Gastroesophageal sphincter (tissue), 4 donors: ENCODE measurements around the gene DNA2. TPM values are rescaled to one million over a fixed set of nuclear protein-coding genes. Genes with fewer than 3 reads are reported as not detected.
A peak's percentile ranks its signal among the peaks of the same experiment; 100 is the strongest.

Experiments
- ATAC-seq: fragments of 150-250 bp; one replicate; pipeline ENCODE4 v1.9.1; 2016; ENCODE audit warnings: mild to moderate bottlenecking, moderate library complexity
- H3K27ac ChIP-seq, 4 donors: fragments of 200-600 bp; sonication (generic) in 3 of 4; 1 replicate in 3 of 4; 2 replicates in 1 of 4; pipeline ENCODE4 v1.5.1; 2016 to 2019
- H3K27me3 ChIP-seq: fragments of 200-600 bp; sonication (generic); one replicate; pipeline ENCODE4 v1.5.1; 2019
- H3K36me3 ChIP-seq, 2 donors: fragments of 200-600 bp; sonication (generic); one replicate each; pipeline ENCODE4 v1.5.1; 2019; ENCODE audit warnings: control low read depth in 1 of 2
- H3K4me1 ChIP-seq, 3 donors: fragments of 200-600 bp; sonication (generic); 1 replicate in 2 of 3; 2 replicates in 1 of 3; pipeline ENCODE4 v1.5.1; 2016 to 2019; ENCODE audit warnings: control low read depth in 2 of 3
- H3K4me3 ChIP-seq, 2 donors: fragments of 200-600 bp; sonication (generic); one replicate each; pipeline ENCODE4 v1.5.1; 2019; ENCODE audit warnings: mild to moderate bottlenecking in 1 of 2, moderate library complexity in 1 of 2
- H3K9me3 ChIP-seq, 3 donors: fragments of 200-600 bp; sonication (generic); one replicate each; pipeline ENCODE4 v1.5.1; 2017 to 2019; ENCODE audit warnings: control low read depth in 2 of 3
- EP300 ChIP-seq: sonication (generic); formaldehyde crosslinking; IDR thresholded peaks from one replicate; pipeline ENCODE4 v1.6.1; 2017; ENCODE audit warnings: antibody characterized with exemption, mild to moderate bottlenecking
- POLR2A ChIP-seq, 2 donors: fragments of 450-650 bp; IDR thresholded peaks; one replicate each; pipeline ENCODE4 v1.6.1; 2017; ENCODE audit warnings: antibody characterized with exemption in 2 of 2, mild to moderate bottlenecking in 2 of 2, moderate library complexity in 1 of 2
- POLR2AphosphoS5 ChIP-seq: sonication (generic); formaldehyde crosslinking; IDR thresholded peaks from one replicate; pipeline ENCODE4 v1.6.1; 2017; ENCODE audit warnings: antibody characterized with exemption
- WGBS, 2 donors: methylation state at CpG; one replicate each; pipeline ENCODE4 v1.1.5; 2018; ENCODE audit warnings: low coverage in 1 of 2; 5-methylcytosine and 5-hydroxymethylcytosine counted together
- total RNA-seq, 4 donors: library from RNA; depleted of rRNA; stranded (reverse); fragments of >200 nt; gene quantifications; one replicate each; pipeline ENCODE4 v1.1.0, GENCODE V29; 2016
- TF ChIP-seq, protein P1 (sequence below), 4 experiments: fragments of 200-600 bp in 2 of 4; fragments of 450-650 bp in 2 of 4; sonication (generic) in 1 of 4; IDR thresholded peaks; one replicate each; pipeline ENCODE4 v1.5.1; 2017 to 2019; ENCODE audit warnings: antibody characterized with exemption in 4 of 4, mild to moderate bottlenecking in 2 of 4, moderate library complexity in 2 of 4

Gene DNA2
- total RNA-seq, 4 donors from 2014 or later, result 0.85 to 3.0 (median 2.1) TPM

DNA sequence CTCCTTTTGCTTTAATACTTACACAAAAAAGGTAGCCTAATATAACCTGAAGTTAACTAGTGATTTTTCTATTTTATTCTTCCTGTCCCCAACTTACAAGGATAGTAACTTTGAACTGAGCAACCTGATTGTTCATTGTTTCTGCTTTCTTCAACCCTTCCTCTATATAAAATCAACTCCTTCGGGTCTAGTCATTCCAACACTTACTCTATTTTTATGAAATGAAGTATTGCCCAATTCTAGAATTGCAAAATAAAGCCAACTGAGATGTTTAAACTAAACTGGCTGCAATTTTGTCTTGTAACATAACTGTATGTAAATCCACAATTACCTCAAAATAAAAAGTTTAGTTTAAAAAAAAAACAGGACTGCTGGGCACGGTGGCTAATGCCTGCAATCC is 20.3 kb upstream of the DNA2 start:
- no peak for ATAC-seq
- Histone ChIP-seq H3K27ac (no peak overlapping the region), H3K9me3 (no peaks in the 10 kb centered on the region), H3K36me3 (peaks cover 0 to 96% of the 10 kb centered on the region in 2 donors), H3K4me3 (no peak overlapping the region), H3K4me1 (no peaks in the 10 kb centered on the region), H3K27me3 (no peaks in the 10 kb centered on the region)
- 90 to 93% methylated on average over 2 of the region's 2 CpGs for WGBS, 2 donors
- TF ChIP-seq, protein P1, sequence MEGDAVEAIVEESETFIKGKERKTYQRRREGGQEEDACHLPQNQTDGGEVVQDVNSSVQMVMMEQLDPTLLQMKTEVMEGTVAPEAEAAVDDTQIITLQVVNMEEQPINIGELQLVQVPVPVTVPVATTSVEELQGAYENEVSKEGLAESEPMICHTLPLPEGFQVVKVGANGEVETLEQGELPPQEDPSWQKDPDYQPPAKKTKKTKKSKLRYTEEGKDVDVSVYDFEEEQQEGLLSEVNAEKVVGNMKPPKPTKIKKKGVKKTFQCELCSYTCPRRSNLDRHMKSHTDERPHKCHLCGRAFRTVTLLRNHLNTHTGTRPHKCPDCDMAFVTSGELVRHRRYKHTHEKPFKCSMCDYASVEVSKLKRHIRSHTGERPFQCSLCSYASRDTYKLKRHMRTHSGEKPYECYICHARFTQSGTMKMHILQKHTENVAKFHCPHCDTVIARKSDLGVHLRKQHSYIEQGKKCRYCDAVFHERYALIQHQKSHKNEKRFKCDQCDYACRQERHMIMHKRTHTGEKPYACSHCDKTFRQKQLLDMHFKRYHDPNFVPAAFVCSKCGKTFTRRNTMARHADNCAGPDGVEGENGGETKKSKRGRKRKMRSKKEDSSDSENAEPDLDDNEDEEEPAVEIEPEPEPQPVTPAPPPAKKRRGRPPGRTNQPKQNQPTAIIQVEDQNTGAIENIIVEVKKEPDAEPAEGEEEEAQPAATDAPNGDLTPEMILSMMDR (IDR thresholded peaks at IDR 0.05), result no peak
- no peak for TF ChIP-seq POLR2A (IDR thresholded peaks at IDR 0.05)
- TF ChIP-seq EP300, result no peak
- TF ChIP-seq POLR2AphosphoS5, result no peak

DNA sequence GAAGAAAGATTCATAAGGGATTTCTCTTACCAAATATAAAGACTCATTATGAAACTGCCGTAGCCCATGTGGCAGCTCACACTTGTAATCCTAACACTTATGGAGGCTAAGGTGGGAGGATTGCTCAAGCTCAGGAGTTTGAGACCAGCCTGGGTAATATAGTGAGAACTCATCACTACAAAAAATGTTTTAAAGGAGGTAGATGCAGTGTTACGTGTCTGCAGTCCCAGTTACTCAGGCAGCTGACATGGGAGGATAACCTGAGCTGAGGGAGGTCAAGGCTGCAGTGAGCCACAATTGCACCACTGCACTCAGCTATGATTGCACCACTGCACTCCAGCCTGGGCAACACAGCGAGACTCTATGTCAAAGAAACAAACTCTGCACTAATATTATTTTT is 18.1 kb upstream of the DNA2 start:
- WGBS, 2 donors, result 83 to 87% methylated on average over 3 of the region's 3 CpGs
- H3K36me3 ChIP-seq, result peaks cover 0 to 98% of the 10 kb centered on the region in 2 donors
- ATAC-seq, result no peak
- TF ChIP-seq POLR2AphosphoS5 (no peak), POLR2A (IDR thresholded peaks at IDR 0.05) (no peak), EP300 (no peak)
- TF ChIP-seq, protein P1 (IDR thresholded peaks at IDR 0.05), result no peak
- H3K9me3 ChIP-seq, result no peaks in the 10 kb centered on the region
- no peak overlapping the region for H3K4me3 ChIP-seq
- no peaks in the 10 kb centered on the region for H3K4me1 ChIP-seq
- H3K27me3 ChIP-seq, result no peaks in the 10 kb centered on the region
- no peak overlapping the region for H3K27ac ChIP-seq

DNA sequence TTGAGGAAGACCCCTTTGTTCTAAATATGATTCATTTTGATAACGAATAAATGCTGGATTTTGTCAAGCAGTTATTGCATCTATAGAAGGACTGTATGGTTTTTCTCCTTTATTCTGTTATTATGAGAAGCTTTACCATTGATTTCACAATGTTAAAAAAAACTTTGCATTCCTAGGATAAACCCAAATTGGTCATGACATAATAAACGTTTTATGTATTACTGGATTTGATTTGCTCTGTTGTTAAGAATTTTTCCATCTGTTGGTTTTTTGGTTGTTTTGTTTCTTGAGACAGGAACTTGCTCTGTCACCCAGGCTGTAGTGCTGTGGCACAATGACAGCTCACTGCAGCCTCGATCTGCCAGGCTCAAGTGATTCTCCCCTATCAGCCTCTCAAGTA is 2.2 kb upstream of the DNA2 start:
- Histone ChIP-seq H3K27me3 (no peaks in the 10 kb centered on the region), H3K9me3 (no peaks in the 10 kb centered on the region), H3K4me3 (no peak overlapping the region), H3K4me1 (peaks cover 5 to 19% (median 5%) of the 10 kb centered on the region in 3 donors), H3K36me3 (peaks cover 0 to 8% of the 10 kb centered on the region in 2 donors), H3K27ac (no peak overlapping the region)
- ATAC-seq, result no peak
- WGBS, 2 donors, result 43 to 63% methylated on average over 3 of the region's 3 CpGs
- TF ChIP-seq EP300 (no peak), POLR2A (IDR thresholded peaks at IDR 0.05) (no peak), POLR2AphosphoS5 (no peak)
- TF ChIP-seq, protein P1 (IDR thresholded peaks at IDR 0.05), result no peak

DNA sequence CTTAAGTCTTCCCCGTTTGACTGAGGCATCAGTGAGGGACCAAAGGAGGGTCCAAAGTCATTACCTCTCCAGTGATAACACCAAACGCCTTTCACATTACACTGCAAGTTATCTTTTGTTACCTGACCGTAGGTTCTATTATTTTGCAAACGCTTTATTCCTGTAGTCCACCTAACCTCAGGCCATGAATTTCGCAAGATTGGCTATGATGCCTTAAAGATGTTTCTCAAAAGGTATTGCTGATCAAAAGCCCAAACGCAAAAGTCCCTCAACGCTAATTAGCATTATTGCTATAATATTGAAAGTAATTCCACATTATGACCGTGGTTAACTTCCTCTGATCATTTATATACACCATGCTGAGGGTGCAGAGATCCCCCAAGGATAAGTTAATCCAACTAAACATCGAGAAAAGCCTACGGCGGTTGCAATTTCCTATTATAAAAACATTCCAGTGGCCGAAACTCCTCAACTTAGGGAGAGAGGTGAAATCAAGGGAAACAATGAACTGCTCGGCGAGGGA is 649 bp downstream of the DNA2 start:
- no peak for ATAC-seq
- 1 to 4% methylated on average over 12 to 14 of the region's 14 CpGs for WGBS, 2 donors
- Histone ChIP-seq H3K4me3 (peak overlapping the region; percentile 65 to 80), H3K27ac (peak overlapping the region in 2 of 4 donors; percentile 31 to 78), H3K4me1 (peaks cover 5 to 19% (median 5%) of the 10 kb centered on the region in 3 donors), H3K27me3 (no peaks in the 10 kb centered on the region), H3K9me3 (no peaks in the 10 kb centered on the region), H3K36me3 (no peaks in the 10 kb centered on the region)
- TF ChIP-seq POLR2AphosphoS5 (no peak), POLR2A (IDR thresholded peaks at IDR 0.05) (no peak), EP300 (no peak)
- TF ChIP-seq, protein P1 (IDR thresholded peaks at IDR 0.05), result no peak

DNA sequence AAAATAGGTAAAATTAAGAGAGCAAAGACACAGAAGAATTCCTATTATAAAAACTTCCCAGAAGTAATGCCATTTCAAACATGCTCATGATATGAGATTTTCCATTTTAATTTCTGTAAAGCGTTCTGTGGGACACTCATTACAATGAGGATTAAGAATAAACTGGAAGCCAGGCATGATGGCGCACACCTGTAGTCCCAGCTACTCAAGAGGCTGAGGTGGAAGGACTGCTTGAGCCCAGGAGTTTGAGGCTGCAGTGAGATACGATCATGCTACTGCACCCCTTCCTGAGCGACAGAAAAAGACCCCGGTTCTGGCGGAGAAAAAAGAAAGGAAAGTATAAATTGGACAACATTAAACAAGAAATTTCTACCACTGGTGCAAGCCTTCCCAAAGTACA is 1.5 kb downstream of the DNA2 start:
- WGBS, 2 donors, result 32 to 33% methylated on average over 6 of the region's 6 CpGs
- TF ChIP-seq POLR2A (IDR thresholded peaks at IDR 0.05), result no peak
- TF ChIP-seq, protein P1 (IDR thresholded peaks at IDR 0.05), result no peak
- TF ChIP-seq POLR2AphosphoS5, result no peak
- no peak for TF ChIP-seq EP300
- no peak for ATAC-seq

More for the DNA sequence above, 1.5 kb downstream of the DNA2 start:
- Histone ChIP-seq H3K9me3 (no peaks in the 10 kb centered on the region), H3K4me1 (peaks cover 5 to 19% (median 5%) of the 10 kb centered on the region in 3 donors), H3K27ac (no peak overlapping the region), H3K27me3 (no peaks in the 10 kb centered on the region), H3K4me3 (no peak overlapping the region), H3K36me3 (no peaks in the 10 kb centered on the region)
